ENCODE results near the gene FBXL16.

GRCh38 chr16:752007-752312 lies 46.4 kb upstream of the FBXL16 start:
- TF ChIP-seq CTCF (IDR thresholded peaks at IDR 0.05) (no peak), POLR2A (IDR thresholded peaks at IDR 0.05) (no peak)
